IPS-20b (cell line): ENCODE measurements around the gene UBL7.
A peak's percentile ranks its signal among the peaks of the same experiment; 100 is the strongest.
"Not testable (repeated sequence)": the region's sequence is repeated elsewhere in the genome, so short reads cannot be mapped to it uniquely, and the experiment has no call there.

Source experiments
- H3K27ac ChIP-seq: one replicate; pipeline ENCODE4 v1.5.1; 2013; ENCODE audit warnings: low read length
- H3K27me3 ChIP-seq: 2 replicates; pipeline ENCODE4 v1.6.1; 2013; ENCODE audit warnings: mild to moderate bottlenecking, low read length, inconsistent platforms; ENCODE audit not compliant: insufficient read depth
- H3K36me3 ChIP-seq: 2 replicates; pipeline ENCODE4 v1.6.1; 2013; ENCODE audit warnings: low read depth, mild to moderate bottlenecking, inconsistent platforms, low read length, moderate library complexity; ENCODE audit not compliant: insufficient read depth
- H3K4me1 ChIP-seq: 2 replicates; pipeline ENCODE4 v1.6.1; 2013; ENCODE audit warnings: mild to moderate bottlenecking, control low read depth, inconsistent platforms, low read length, moderate library complexity; ENCODE audit not compliant: insufficient read depth
- H3K4me3 ChIP-seq: 2 replicates; pipeline ENCODE4 v1.5.1; 2013; ENCODE audit warnings: mild to moderate bottlenecking, low read length, inconsistent platforms
- H3K9ac ChIP-seq: 2 replicates; pipeline ENCODE4 v1.6.1; 2013; ENCODE audit warnings: low read depth, mild to moderate bottlenecking, inconsistent platforms, low read length, moderate library complexity
- H3K9me3 ChIP-seq: 2 replicates; pipeline ENCODE4 v1.6.1; 2013; ENCODE audit warnings: mild to moderate bottlenecking, low read depth, low read length, inconsistent platforms; ENCODE audit not compliant: insufficient read depth

UBL7 gene

DNA sequence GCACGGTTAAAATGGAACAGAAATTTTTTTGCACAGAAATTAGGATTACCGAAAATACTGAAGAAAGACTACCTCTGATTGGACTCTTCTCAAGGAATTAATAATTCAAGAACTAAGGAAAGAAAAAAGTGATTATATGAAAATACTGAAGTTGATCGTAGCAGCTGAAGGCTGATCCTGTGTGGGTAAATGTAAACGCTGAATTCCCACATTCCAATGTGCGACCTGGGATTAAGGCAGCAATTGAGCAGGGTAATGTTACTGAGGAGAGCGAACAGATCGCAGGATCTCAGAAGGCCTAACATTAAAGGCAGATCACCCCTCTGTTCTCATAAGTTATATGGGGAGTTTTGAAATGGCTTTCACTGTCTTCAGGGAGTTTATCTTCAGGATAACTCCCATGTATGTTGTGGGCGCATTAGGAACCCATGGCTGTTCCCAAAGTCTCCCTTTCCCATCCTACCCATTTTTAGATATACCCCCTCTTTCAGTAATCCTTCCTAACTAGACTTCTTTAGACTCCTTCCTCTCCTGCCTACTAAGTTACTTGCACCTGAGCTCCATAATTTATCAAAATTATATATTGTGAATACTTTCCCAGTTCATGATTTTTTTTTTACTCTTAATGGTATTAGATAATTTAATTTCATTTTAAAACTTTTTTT is 1.0 kb upstream of the UBL7 start:
- no peaks in the 10 kb centered on the region for H3K9me3 ChIP-seq
- no peak overlapping the region for H3K27ac ChIP-seq
- no peaks in the 10 kb centered on the region for H3K27me3 ChIP-seq
- H3K36me3 ChIP-seq, result 0 out of 2 replicates have a peak, but pooled peaks cover 9% of the 10 kb centered on the region
- 0 out of 2 replicates have a peak, but pooled peaks cover 9% of the 10 kb centered on the region for H3K4me1 ChIP-seq
- H3K4me3 ChIP-seq, result peak overlapping the region; percentile 82
- peak overlapping the region; percentile 79 for H3K9ac ChIP-seq

DNA sequence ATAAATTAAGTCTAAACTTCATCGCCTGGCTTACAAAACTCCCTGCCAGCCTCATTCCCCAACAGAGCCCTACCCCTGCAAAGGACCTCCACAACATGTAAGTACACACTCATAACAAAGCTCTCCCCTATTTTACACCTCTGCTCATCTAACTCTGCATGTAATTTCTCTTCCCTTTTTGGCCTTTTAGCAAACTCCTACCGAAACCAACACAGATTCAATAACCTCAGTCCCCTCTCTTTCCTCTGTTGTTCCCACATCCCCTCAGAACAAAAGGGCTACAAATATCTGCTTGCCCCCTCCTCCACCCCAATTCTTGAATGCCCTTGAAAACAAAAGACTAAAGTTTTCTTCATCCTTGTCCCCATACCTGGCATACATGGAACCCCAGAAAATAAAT is 662 bp downstream of the UBL7 start:
- H3K9ac ChIP-seq, result peak overlapping the region; percentile 86
- H3K4me3 ChIP-seq, result peak overlapping the region; percentile 82
- no peaks in the 10 kb centered on the region for H3K27me3 ChIP-seq
- H3K4me1 ChIP-seq, result 0 out of 2 replicates have a peak, but pooled peaks cover 9% of the 10 kb centered on the region
- peak overlapping the region; percentile 26 for H3K27ac ChIP-seq
- no peaks in the 10 kb centered on the region for H3K9me3 ChIP-seq
- peaks cover 13% of the 10 kb centered on the region for H3K36me3 ChIP-seq

DNA sequence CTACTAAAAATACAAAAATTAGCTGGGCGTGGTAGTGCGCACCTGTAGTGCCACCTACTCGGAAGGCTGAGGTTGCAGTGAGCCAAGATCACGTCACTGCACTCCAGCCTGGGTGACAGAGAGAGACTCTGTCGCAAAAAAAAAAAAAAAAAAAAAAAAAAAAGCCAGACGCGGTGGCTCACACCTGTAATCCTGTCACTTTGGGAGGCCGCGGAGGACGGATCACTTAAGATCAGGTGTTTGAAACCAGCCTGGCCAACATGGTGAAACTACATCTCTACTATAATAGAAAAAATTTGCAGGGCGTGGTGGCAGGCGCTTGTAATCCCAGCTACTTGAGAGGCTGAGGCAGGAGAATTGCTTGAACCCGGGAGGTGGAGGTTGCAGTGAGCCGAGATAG is 1.2 kb downstream of the UBL7 start:
- not testable (repeated sequence) for H3K27me3 ChIP-seq, H3K4me3 ChIP-seq, H3K27ac ChIP-seq, H3K9me3 ChIP-seq, H3K4me1 ChIP-seq
- peaks cover 17% of the 10 kb centered on the region for H3K36me3 ChIP-seq
- peak overlapping the region; percentile 86; the same call in 1 of the 2 replicates for H3K9ac ChIP-seq

DNA sequence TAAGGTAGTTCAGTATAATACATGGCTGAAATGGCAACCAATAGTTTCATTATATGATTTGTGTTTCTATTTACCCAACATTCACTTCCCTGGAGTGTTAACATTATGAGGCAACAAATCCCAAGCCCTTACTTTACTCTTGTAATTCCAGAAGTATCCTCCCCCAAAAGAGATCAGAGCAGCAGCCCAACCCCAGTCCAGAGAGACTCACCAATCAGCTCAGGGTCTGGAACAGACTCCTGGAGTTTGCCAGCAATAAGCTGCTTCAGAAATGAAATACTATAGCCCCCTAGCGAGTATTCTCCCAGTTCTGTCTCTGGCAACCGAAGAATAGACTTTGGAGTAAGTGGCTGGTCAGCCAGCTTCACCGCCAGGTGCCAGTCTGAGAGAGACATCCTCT is 2.5 kb downstream of the UBL7 start:
- H3K4me3 ChIP-seq, result no peak overlapping the region
- H3K27ac ChIP-seq, result no peak overlapping the region
- no peaks in the 10 kb centered on the region for H3K9me3 ChIP-seq
- H3K27me3 ChIP-seq, result no peaks in the 10 kb centered on the region
- H3K36me3 ChIP-seq, result peaks cover 19% of the 10 kb centered on the region
- no peak overlapping the region for H3K9ac ChIP-seq
- H3K4me1 ChIP-seq, result peaks cover 11% of the 10 kb centered on the region; the same call in 1 of the 2 replicates

- not testable (repeated sequence) for H3K27ac ChIP-seq, H3K4me1 ChIP-seq, H3K9me3 ChIP-seq, H3K9ac ChIP-seq, H3K27me3 ChIP-seq, H3K4me3 ChIP-seq
- H3K36me3 ChIP-seq, result peaks cover 27% of the 10 kb centered on the region
Measured at GRCh38 chr15:74457036-74457435, 3.9 kb downstream of the UBL7 start.

- H3K27me3 ChIP-seq, result no peaks in the 10 kb centered on the region
- peaks cover 3% of the 10 kb centered on the region; the same call in 1 of the 2 replicates for H3K4me1 ChIP-seq
- peaks cover 42% of the 10 kb centered on the region for H3K36me3 ChIP-seq
- H3K9me3 ChIP-seq, result no peaks in the 10 kb centered on the region
- no peak overlapping the region for H3K27ac ChIP-seq
- H3K4me3 ChIP-seq, result no peak overlapping the region
- H3K9ac ChIP-seq, result no peak overlapping the region
Measured at GRCh38 chr15:74454764-74455500, 6.0 kb downstream of the UBL7 start.

GRCh38 chr15:74453925-74454763 is 6.8 kb downstream of the UBL7 start:
- no peak overlapping the region for H3K9ac ChIP-seq
- no peak overlapping the region for H3K4me3 ChIP-seq
- no peak overlapping the region for H3K27ac ChIP-seq
- H3K27me3 ChIP-seq, result no peaks in the 10 kb centered on the region
- peaks cover 3% of the 10 kb centered on the region; the same call in 1 of the 2 replicates for H3K4me1 ChIP-seq
- no peaks in the 10 kb centered on the region for H3K9me3 ChIP-seq
- peaks cover 50% of the 10 kb centered on the region for H3K36me3 ChIP-seq

DNA sequence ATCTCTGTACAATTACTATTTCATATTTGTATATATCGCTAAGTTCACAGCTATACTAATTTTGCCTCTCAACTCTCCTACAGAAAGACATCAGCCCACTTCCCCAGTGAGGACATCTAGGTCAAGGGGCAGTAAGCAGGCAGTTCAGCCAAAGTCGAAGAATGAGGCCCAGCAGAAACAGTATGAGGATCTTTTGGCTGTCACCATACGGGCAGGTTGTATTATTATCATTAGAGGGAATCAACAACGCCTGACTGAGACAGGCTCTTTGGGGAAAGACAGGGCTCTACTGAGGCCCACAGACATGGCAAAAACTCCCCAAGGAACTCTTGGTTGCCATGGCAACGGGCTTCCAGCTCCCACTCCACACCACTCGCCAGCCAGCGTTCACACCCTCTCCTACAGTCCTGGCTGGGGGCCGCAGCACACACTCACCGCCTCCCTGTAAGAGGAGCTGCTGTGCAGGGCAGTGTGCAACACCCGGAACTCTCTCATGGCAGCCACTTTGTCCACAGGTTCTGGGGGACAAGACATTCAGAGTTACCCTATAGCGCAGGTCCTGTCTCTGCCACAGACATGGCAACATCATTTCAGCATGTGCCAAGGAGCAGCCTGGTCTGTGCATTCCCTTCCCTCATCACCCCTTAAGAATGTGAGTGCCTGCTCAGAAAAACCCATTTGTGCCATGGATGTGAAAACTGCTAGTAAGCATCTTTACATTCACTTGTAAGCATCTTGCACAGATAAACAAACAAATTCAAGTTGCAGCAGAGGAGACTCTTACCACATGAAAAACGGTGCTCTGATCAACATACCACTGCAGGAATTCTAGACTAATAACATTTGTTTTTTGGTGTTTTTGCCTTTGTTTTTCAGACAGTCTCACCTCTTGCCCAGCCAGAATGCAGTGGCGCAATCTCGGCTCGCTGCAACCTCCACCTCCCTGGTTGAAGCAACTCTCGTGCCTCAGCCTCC is 8.8 kb downstream of the UBL7 start:
- Histone ChIP-seq H3K27ac (no peak overlapping the region), H3K4me1 (peaks cover 3% of the 10 kb centered on the region; the same call in 1 of the 2 replicates), H3K36me3 (peaks cover 68% of the 10 kb centered on the region), H3K4me3 (no peak overlapping the region), H3K9ac (no peak overlapping the region), H3K9me3 (no peaks in the 10 kb centered on the region), H3K27me3 (no peaks in the 10 kb centered on the region)

- H3K4me3 ChIP-seq, result no peak overlapping the region
- no peaks in the 10 kb centered on the region for H3K27me3 ChIP-seq
- no peak overlapping the region for H3K27ac ChIP-seq
- no peak overlapping the region for H3K9ac ChIP-seq
- H3K4me1 ChIP-seq, result peaks cover 3% of the 10 kb centered on the region; the same call in 1 of the 2 replicates
- peaks cover 64% of the 10 kb centered on the region for H3K36me3 ChIP-seq
- no peaks in the 10 kb centered on the region for H3K9me3 ChIP-seq
Measured at GRCh38 chr15:74451322-74451721, 9.6 kb downstream of the UBL7 start.

DNA sequence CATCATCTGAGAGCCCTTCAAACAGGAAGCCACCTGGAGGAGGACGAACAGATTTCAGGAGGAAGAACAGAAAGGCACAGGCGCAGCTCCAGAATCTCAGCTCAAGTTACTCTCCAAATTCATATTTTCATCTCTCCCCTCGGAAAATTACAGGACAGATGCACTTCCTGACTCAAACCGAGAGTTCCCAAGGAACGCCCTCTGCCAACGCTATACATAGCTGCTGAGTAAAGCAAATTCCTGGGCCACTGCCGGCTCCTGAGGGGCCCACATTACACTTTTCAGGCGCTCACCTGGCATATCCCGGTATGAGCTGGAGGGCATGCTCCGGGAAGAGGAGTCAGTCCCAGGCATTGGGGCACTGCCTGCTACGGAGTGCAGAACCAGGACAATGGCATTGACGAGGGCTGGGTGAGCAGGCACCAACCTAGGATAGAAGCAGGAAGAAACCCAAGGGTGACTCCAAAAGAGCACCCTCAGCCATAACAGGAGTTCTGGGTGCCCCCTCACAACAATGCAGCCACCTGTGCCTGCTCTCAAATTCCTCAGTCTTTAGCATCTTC is 11.2 kb downstream of the UBL7 start:
- Histone ChIP-seq H3K27me3 (no peaks in the 10 kb centered on the region), H3K36me3 (peaks cover 67% of the 10 kb centered on the region), H3K4me3 (no peak overlapping the region), H3K4me1 (peaks cover 3% of the 10 kb centered on the region; the same call in 1 of the 2 replicates), H3K9ac (no peak overlapping the region), H3K9me3 (no peaks in the 10 kb centered on the region), H3K27ac (no peak overlapping the region)
